Neural cell (in vitro differentiated cells): ENCODE results near the gene MUC5B. TPM values are rescaled to one million over a fixed set of nuclear protein-coding genes. Genes with fewer than 3 reads are reported as not detected.

Experiments used
- H2AFZ ChIP-seq: fragments of 200-600, 300-800 bp; sonication (generic), shearing (Covaris generic); 2 replicates; pipeline ENCODE4 v1.6.0; 2014; ENCODE audit warnings: low read depth, mild to moderate bottlenecking, antibody characterized with exemption, low read length, moderate library complexity
- H3F3A ChIP-seq: fragments of 200-600 bp; shearing (Covaris generic); 2 replicates; pipeline ENCODE4 v1.6.1; 2016; ENCODE audit warnings: mild to moderate bottlenecking, moderate library complexity, mixed read lengths, antibody characterized with exemption, low read length; ENCODE audit not compliant: insufficient read depth, poor library complexity, severe bottlenecking
- H3K27ac ChIP-seq: fragments of 200-600, 300-800 bp; sonication (generic), shearing (Covaris generic); 2 replicates; pipeline ENCODE4 v1.5.1; 2014; ENCODE audit warnings: mild to moderate bottlenecking, low read length, moderate library complexity
- H3K27me3 ChIP-seq: fragments of 300-800, 200-600 bp; sonication (generic), shearing (Covaris generic); 2 replicates; pipeline ENCODE4 v1.6.0; 2014; ENCODE audit warnings: mild to moderate bottlenecking, low read depth, low read length, moderate library complexity; ENCODE audit not compliant: insufficient read depth
- H3K36me3 ChIP-seq: fragments of 300-800, 200-600 bp; sonication (generic), shearing (Covaris generic); 2 replicates; pipeline ENCODE4 v1.5.1; 2014; ENCODE audit warnings: mild to moderate bottlenecking, antibody characterized with exemption, low read length, moderate library complexity; ENCODE audit not compliant: insufficient read depth
- H3K4me2 ChIP-seq: fragments of 300-800, 200-600 bp; sonication (generic), shearing (Covaris generic); 2 replicates; pipeline ENCODE4 v1.6.0; 2014; ENCODE audit warnings: mild to moderate bottlenecking, low read length
- H3K4me3 ChIP-seq: fragments of 300-800, 200-600 bp; sonication (generic), shearing (Covaris generic); 2 replicates; pipeline ENCODE4 v1.5.1; 2014; ENCODE audit warnings: mild to moderate bottlenecking, low read length, moderate library complexity
- H3K79me2 ChIP-seq: fragments of 200-600 bp; shearing (Covaris generic); replicated peaks from 2 replicates; pipeline ENCODE4 v1.6.0; 2014; ENCODE audit warnings: mild to moderate bottlenecking, low read length, moderate library complexity; ENCODE audit not compliant: insufficient read depth
- H3K9ac ChIP-seq: fragments of 300-800, 200-600 bp; sonication (generic), shearing (Covaris generic); 2 replicates; pipeline ENCODE4 v1.6.1; 2016; ENCODE audit warnings: mild to moderate bottlenecking, low read length, mixed read lengths
- H3K9me2 ChIP-seq: fragments of 200-600 bp; shearing (Covaris generic); 2 replicates; pipeline ENCODE4 v1.6.1; 2016; ENCODE audit warnings: mild to moderate bottlenecking, low read length, mixed read lengths; ENCODE audit not compliant: insufficient read depth
- H3K9me3 ChIP-seq: fragments of 200-600, 300-800 bp; sonication (generic), shearing (Covaris generic); 2 replicates; pipeline ENCODE4 v1.6.1; 2016; ENCODE audit warnings: mild to moderate bottlenecking, mixed run types, low read length, moderate library complexity, mixed read lengths
- H4K20me1 ChIP-seq: fragments of 200-600 bp; shearing (Covaris generic); 2 replicates; pipeline ENCODE4 v1.6.1; 2016; ENCODE audit warnings: mild to moderate bottlenecking, mixed run types; ENCODE audit not compliant: insufficient read depth
- CTCF ChIP-seq: fragments of 450-650 bp; IDR thresholded peaks from 2 replicates; pipeline ENCODE4 v1.5.1; 2014; ENCODE audit warnings: antibody characterized with exemption, mild to moderate bottlenecking, moderate library complexity; ENCODE audit not compliant: poor library complexity, severe bottlenecking
- EP300 ChIP-seq: fragments of 450-650 bp; conservative IDR thresholded peaks from 2 replicates; pipeline ENCODE4 v1.6.1; 2014; ENCODE audit warnings: antibody characterized with exemption, mild to moderate bottlenecking, moderate library complexity; ENCODE audit not compliant: poor library complexity, severe bottlenecking
- EZH2 ChIP-seq: fragments of 200-600, 300-800 bp; shearing (Covaris generic), sonication (generic); IDR thresholded peaks from 2 replicates; pipeline ENCODE4 v1.6.1; 2014; ENCODE audit warnings: antibody characterized with exemption, low read length, borderline replicate concordance, mild to moderate bottlenecking; ENCODE audit not compliant: insufficient read depth, poor library complexity, severe bottlenecking
- MXI1 ChIP-seq: fragments of 450-650 bp; conservative IDR thresholded peaks from 2 replicates; pipeline ENCODE4 v1.6.1; 2014; ENCODE audit warnings: antibody characterized with exemption, mild to moderate bottlenecking; ENCODE audit not compliant: poor library complexity, severe bottlenecking
- POLR2AphosphoS5 ChIP-seq: IDR thresholded peaks from 2 replicates; pipeline ENCODE4 v1.6.1; 2012
- REST ChIP-seq: IDR thresholded peaks from 2 replicates; pipeline ENCODE4 v1.6.1; 2012; ENCODE audit warnings: borderline replicate concordance
- SMC3 ChIP-seq: fragments of 450-650 bp; conservative IDR thresholded peaks from 2 replicates; pipeline ENCODE4 v1.6.1; 2014; ENCODE audit warnings: antibody characterized with exemption, mild to moderate bottlenecking, moderate library complexity; ENCODE audit not compliant: poor library complexity
- polyA plus RNA-seq: library from polyadenylated mRNA; depleted of rRNA; stranded (reverse); fragments of >200 nt; gene quantifications from 2 replicates; pipeline ENCODE4 v1.2.3, GENCODE V29; 2014

The MUC5B gene
- polyA plus RNA-seq, 1 donor from 2014 or later, result not detected

GRCh38 chr11:1275021-1275420 is 52.2 kb downstream of the MUC5B start:
- Histone ChIP-seq H3K27me3 (no peaks in the 10 kb centered on the region), H4K20me1 (no peaks in the 10 kb centered on the region), H3F3A (no peaks in the 10 kb centered on the region), H2AFZ (no peak overlapping the region), H3K79me2 (no peaks in the 10 kb centered on the region), H3K27ac (no peak overlapping the region), H3K4me3 (no peak overlapping the region), H3K9me2 (no peaks in the 10 kb centered on the region), H3K9ac (no peak overlapping the region), H3K36me3 (no peaks in the 10 kb centered on the region), H3K9me3 (no peaks in the 10 kb centered on the region), H3K4me2 (no peak overlapping the region)
- TF ChIP-seq CTCF, result no peak
- no peak for TF ChIP-seq SMC3
- TF ChIP-seq REST, result no peak

DNA sequence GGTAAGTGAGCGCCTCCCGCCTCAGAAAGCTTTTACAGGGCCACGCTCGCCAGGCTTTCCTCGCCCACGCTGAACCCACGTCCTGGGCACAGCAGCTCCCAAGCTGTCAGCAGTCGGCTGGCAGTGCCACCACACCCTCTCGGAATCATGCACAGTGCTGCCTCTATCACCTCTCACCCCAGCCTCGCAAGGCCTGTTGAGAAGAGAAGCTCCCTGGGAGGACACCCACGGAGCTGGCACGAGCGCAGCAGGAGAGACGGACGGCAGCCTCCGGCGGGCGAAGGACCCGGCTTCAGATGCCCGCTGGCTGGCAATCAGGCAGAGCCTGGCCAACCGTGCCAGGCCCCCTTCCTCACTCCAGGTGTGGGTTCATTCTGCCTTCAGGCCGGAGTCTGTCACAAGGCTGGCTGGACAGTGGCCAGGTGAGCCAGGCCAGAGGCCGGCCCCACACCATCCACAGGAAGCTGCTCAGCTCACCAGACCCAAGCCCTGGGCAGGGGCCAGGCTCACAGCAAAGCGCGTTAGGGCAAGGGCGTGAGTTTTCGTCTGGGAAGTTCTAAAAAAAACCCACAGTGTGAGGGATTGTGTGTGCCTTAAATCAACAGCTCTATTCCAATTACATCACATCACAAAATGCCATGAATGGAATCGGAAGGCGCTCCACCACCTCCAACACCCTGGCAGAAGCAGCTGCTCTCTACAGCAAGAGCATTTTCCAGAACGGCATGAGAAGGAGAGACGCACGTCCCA is 53.4 kb downstream of the MUC5B start:
- Histone ChIP-seq H3F3A (no peaks in the 10 kb centered on the region), H3K27me3 (no peaks in the 10 kb centered on the region), H3K27ac (no peak overlapping the region), H3K9me2 (no peaks in the 10 kb centered on the region), H3K36me3 (no peaks in the 10 kb centered on the region), H3K9ac (no peak overlapping the region), H3K9me3 (no peaks in the 10 kb centered on the region), H3K79me2 (no peaks in the 10 kb centered on the region), H3K4me3 (no peak overlapping the region), H2AFZ (no peak overlapping the region), H4K20me1 (no peaks in the 10 kb centered on the region), H3K4me2 (no peak overlapping the region)
- TF ChIP-seq EZH2 (no peak), MXI1 (no peak), CTCF (no peak), SMC3 (no peak), REST (no peak), EP300 (no peak), POLR2AphosphoS5 (no peak)
